ENCODE results near the gene RELT. TPM values are rescaled to one million over a fixed set of nuclear protein-coding genes. Genes with fewer than 3 reads are reported as not detected.

RELT gene
- total RNA-seq, 1 experiment from 2014 or later, result 10.2 TPM

GRCh38 chr11:73403541-73403940 is 27.3 kb downstream of the RELT start:
- Histone ChIP-seq H3T11ph (ENCODE audit: low read length) (no peak overlapping the region), H3K79me2 (ENCODE audit: insufficient read depth, low read length) (no peaks in the 10 kb centered on the region), H4K20me1 (ENCODE audit: control insufficient read depth, insufficient read depth, insufficient read length) (no peaks in the 10 kb centered on the region), H3K4me2 (ENCODE audit: insufficient read depth, insufficient read length, low read length) (no peak overlapping the region), H3K23ac (ENCODE audit: insufficient read length, low read depth, low read length) (no peak overlapping the region), H3K27ac (ENCODE audit: insufficient read length, low read depth, low read length) (no peak overlapping the region), H3K4ac (ENCODE audit: low read depth, low read length) (no peak overlapping the region), H3K23me2 (ENCODE audit: insufficient read length, low read depth, low read length, poor library complexity, severe bottlenecking) (no peaks in the 10 kb centered on the region), H3K27me3 (ENCODE audit: insufficient read depth, low read length) (no peaks in the 10 kb centered on the region), H2AFZ (ENCODE audit: low read length) (no peak overlapping the region), H3K79me1 (ENCODE audit: insufficient read depth, low read depth, low read length, poor library complexity, severe bottlenecking) (no peaks in the 10 kb centered on the region), H4K91ac (ENCODE audit: insufficient read length, low read depth, low read length) (no peak overlapping the region), H3K9me3 (ENCODE audit: control insufficient read depth, low read depth, low read length) (no peaks in the 10 kb centered on the region), H2BK5ac (ENCODE audit: insufficient read length, low read length) (no peak overlapping the region), H3K56ac (ENCODE audit: insufficient read length, low read depth, low read length) (no peak overlapping the region), H2BK20ac (ENCODE audit: low read depth, low read length, poor library complexity, severe bottlenecking) (no peak overlapping the region), H3K14ac (ENCODE audit: insufficient read depth, low read length) (no peak overlapping the region), H2BK120ac (ENCODE audit: low read depth, low read length, poor library complexity, severe bottlenecking) (no peak overlapping the region), H2BK12ac (ENCODE audit: insufficient read length, low read depth, low read length) (no peak overlapping the region), H3K4me1 (ENCODE audit: insufficient read depth, low read length) (no peaks in the 10 kb centered on the region), H4K5ac (ENCODE audit: insufficient read length, low read depth, low read length) (no peak overlapping the region), H4K8ac (replicated peaks; ENCODE audit: insufficient read length, low read depth, low read length) (no peak overlapping the region), H2AK5ac (ENCODE audit: insufficient read length, low read length) (no peak overlapping the region), H2BK15ac (ENCODE audit: low read depth, low read length) (no peak overlapping the region), H3K9ac (ENCODE audit: extremely low read depth, insufficient read length, low read length) (no peak overlapping the region), H3K18ac (ENCODE audit: insufficient read length, low read depth, low read length) (no peak overlapping the region)
- no peak for TF ChIP-seq CTCF (conservative IDR thresholded peaks at IDR 0.05)
- no CpG with 5 or more reads among the region's 5 CpGs for WGBS (ENCODE audit: extremely low coverage, insufficient read length, low lambda C conversion rate)
- Mint-ChIP-seq H3K9me3 (no peaks in the 10 kb centered on the region), H3K4me3 (no peak overlapping the region), H3K27ac (no peak overlapping the region; a peak in 1 of 7 replicates), H3K36me3 (ENCODE audit: insufficient read depth in 1 of 3, low read depth in 3 of 3) (peaks cover 2 to 24% (median 19%) of the 10 kb centered on the region in 3 experiments; a peak in 6 of 7 replicates), H3K4me1 (peaks cover 22 to 28% of the 10 kb centered on the region in 2 experiments), H3K27me3 (ENCODE audit: low read depth) (no peaks in the 10 kb centered on the region)
- no peak for DNase-seq

All from H9 (cell line).